MG63 (cell line): ENCODE measurements around the gene VSTM4. TPM values are rescaled to one million over a fixed set of nuclear protein-coding genes. Genes with fewer than 3 reads are reported as not detected.

Experiments used
- DNase-seq: peaks from one replicate; pipeline ENCODE4 v3.0.0-alpha.2; 2020
- H3K27me3 ChIP-seq: fragments of 250-450 bp; sonication (Bioruptor Pico); 2 replicates; pipeline ENCODE4 v1.5.1; 2020; ENCODE audit warnings: mild to moderate bottlenecking, moderate library complexity
- H3K36me3 ChIP-seq: fragments of 250-450 bp; sonication (Bioruptor Pico); 2 replicates; pipeline ENCODE4 v1.5.1; 2020; ENCODE audit warnings: mild to moderate bottlenecking, moderate library complexity
- H3K4me3 ChIP-seq: fragments of 250-450 bp; sonication (Bioruptor Pico); 2 replicates; pipeline ENCODE4 v1.5.1; 2020; ENCODE audit warnings: mild to moderate bottlenecking, moderate library complexity
- H3K9me3 ChIP-seq: fragments of 250-450 bp; sonication (Bioruptor Pico); 2 replicates; pipeline ENCODE4 v1.5.1; 2020; ENCODE audit warnings: mild to moderate bottlenecking, moderate library complexity
- total RNA-seq: library from RNA; depleted of rRNA; stranded (reverse); fragments of >200 nt; shearing (Covaris generic); gene quantifications from 2 replicates; pipeline ENCODE4 v1.2.3, GENCODE V29; 2014; ENCODE audit warnings: low replicate concordance

Gene VSTM4
- total RNA-seq, 1 experiment from 2014 or later: 2.8 TPM

DNA sequence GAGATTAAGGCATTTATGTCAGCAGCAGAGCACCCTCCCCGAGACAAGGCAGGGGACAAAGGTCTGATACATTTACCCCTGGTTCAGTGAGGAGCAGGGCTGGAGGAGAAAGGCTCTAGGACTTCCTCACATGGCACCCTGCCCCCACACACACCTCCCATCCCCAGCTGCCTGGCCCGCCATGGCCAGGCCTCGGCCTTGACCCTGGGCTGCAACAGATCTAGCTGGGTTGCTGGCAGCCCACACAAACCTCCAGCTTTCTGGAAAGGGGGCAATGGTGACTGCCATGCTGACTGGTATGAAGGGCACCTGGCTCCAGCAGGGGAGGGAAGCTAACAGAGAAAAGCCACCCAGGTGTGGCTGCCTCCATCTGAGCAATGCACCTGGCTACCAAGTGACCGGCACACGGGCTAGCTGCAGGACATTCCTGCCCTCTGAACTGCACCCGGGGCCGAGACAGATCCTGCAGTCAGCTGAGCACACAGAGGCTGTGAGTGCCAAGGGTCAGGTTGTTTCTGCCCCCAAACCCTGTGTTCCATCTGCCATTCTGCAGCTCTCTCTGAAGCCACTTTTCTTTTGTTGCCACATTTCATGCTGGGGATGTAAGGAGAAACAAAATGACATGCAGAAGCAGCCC lies 89.9 kb downstream of the VSTM4 start:
- no peak for DNase-seq
- Histone ChIP-seq H3K27me3 (no peaks in the 10 kb centered on the region), H3K36me3 (no peaks in the 10 kb centered on the region), H3K9me3 (no peaks in the 10 kb centered on the region), H3K4me3 (no peak overlapping the region)

DNA sequence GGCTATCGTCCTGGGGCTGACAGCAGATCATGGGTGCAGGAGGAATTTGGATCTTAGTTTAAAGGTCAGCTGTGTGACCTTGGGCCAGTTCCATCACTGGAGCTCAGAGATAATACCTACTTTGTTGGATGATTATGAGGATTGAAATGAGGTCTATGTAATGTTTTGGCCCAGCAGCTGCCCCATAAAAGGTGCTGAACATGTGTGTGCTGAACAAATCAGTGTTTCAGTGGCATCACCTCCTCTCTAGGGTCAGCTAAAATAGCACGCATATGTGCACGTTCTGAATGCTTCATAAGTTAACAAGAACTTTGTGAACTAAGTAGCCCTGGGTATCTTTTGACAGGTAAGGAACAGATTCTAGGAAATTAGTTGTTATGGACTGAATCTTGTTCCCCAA lies 90.8 kb downstream of the VSTM4 start:
- no peaks in the 10 kb centered on the region for H3K36me3 ChIP-seq
- DNase-seq: no peak
- no peaks in the 10 kb centered on the region for H3K27me3 ChIP-seq
- H3K9me3 ChIP-seq: no peaks in the 10 kb centered on the region
- H3K4me3 ChIP-seq: no peak overlapping the region

DNA sequence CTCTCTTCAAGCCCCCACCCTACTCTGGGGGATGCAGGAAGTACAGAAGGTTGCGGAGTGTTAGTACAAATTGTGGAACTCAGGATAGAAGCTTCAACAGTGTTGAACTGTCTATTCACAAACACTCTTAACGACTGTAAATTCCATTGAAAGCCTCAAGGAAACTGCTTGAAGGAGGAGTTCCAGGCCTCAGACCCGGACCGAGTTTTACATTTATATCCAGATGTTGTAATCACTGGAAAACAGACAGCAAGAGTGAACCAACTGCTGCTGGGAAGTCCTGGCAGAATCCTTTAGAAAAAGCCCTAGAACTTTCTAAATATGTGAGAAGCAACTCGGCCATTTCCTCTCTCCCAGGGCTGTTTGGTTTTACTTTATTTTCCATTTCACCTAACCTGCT lies 91.6 kb downstream of the VSTM4 start:
- DNase-seq: no peak
- H3K27me3 ChIP-seq: no peaks in the 10 kb centered on the region
- no peaks in the 10 kb centered on the region for H3K9me3 ChIP-seq

DNA sequence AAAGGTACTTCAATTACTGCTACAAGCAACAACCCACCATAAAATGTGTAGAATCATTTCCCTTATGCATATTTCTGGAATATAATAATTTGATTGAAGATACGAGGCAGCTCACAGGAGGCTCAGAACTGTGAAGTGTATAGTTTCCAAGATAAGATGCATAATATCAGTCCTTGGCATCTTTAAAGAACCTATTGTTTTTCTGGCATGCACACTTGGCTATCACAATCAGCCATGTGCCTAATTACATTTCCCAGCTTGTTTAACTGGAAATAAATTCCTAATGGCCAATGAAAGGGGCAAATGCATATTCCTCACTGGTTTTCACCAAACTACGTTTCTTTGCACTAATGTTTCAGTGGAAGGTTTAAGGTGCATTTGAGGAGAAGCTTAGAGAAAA lies 92.3 kb downstream of the VSTM4 start:
- no peak for DNase-seq
- no peaks in the 10 kb centered on the region for H3K27me3 ChIP-seq
- H3K36me3 ChIP-seq: no peaks in the 10 kb centered on the region; the same call in 1 of the 2 replicates
- H3K9me3 ChIP-seq: no peaks in the 10 kb centered on the region
- no peak overlapping the region for H3K4me3 ChIP-seq

More for the DNA sequence above, 91.6 kb downstream of the VSTM4 start:
- Histone ChIP-seq H3K36me3 (no peaks in the 10 kb centered on the region), H3K4me3 (no peak overlapping the region)

DNA sequence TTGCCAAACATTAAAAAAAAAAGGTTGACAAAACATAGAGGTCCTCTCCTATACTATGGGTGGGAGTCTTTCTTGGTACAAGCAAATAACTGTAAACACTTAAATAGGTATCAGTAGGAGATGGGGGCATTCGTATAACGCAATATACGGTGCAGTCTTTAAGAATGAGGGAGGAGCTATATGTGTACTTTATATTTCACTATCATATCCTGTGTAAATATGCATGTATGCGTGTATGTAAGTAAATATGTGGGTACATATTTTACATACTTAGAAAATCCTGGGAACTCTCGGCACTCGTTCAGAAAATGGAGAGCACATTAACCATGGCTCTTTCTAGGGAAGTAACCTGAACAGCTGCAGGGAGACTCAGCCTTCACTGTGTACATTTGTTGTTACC lies 93.6 kb downstream of the VSTM4 start:
- Histone ChIP-seq H3K27me3 (no peaks in the 10 kb centered on the region), H3K4me3 (no peak overlapping the region), H3K36me3 (no peaks in the 10 kb centered on the region; the same call in 1 of the 2 replicates)

DNA sequence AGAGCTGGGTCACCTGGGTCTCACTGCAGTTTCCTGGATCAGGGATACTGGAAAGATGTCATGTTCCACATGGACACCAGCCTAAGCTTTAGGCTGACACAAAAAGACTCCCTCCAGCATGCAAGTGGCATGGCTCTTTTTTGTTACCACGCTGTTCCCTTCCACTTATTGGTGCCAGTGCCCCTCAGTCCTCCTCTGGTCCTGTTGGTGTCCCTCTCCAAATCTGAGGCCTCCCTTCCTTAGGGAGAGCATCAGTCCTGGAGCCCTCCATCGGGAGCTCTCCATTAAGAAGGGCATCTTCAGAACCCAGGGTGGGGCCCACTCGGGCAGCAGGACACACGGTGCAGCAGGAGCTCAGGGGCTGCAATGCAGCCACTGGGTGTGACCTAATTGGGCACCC lies 99.6 kb downstream of the VSTM4 start:
- no peak for DNase-seq
- no peaks in the 10 kb centered on the region for H3K9me3 ChIP-seq
- no peaks in the 10 kb centered on the region for H3K27me3 ChIP-seq
- no peaks in the 10 kb centered on the region; the same call in 1 of the 2 replicates for H3K36me3 ChIP-seq
- no peak overlapping the region for H3K4me3 ChIP-seq

More for the DNA sequence above, 93.6 kb downstream of the VSTM4 start:
- H3K9me3 ChIP-seq: no peaks in the 10 kb centered on the region
- no peak for DNase-seq

DNA sequence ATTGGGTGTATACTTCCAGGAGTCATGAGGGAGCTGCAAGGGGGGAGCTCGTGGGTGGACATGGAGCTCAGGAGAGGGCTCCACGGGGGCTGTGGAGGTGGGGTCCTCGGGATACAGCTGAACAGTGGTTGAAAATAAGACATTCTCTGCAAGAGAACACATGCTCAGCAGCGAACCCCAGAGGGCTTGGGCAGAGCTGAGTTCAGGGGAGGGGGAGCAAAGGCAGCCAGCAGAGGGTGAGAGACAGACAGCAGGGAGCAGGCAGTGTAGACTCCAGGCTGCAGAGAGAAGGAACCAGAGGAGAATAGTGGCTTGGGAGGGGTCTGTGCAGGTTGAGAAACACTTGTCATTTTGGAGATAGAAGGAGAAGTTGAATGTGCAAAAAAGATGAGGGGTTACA lies 102.7 kb downstream of the VSTM4 start:
- no peak for DNase-seq
- Histone ChIP-seq H3K4me3 (no peak overlapping the region), H3K9me3 (no peaks in the 10 kb centered on the region), H3K27me3 (no peaks in the 10 kb centered on the region), H3K36me3 (no peaks in the 10 kb centered on the region)

DNA sequence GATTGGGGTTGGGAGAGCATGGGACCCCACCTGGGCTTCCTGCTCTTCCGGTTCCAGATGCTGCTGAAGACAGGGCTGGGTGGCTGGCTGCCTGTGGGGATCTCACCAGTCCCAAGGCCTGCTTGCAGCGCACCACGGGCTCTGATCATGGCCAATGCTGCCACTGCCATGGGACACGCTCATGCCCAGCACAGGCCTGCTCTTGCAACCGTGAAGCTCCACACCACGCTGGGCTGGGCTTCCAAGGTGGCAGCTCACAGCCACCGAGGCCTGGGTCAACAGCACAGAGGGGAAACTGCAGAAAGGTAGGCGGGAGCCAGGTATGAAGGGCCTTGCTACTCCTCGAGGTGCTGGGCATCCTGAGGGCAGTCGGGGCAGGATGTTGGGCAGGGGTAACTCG lies 103.6 kb downstream of the VSTM4 start:
- DNase-seq: no peak
- H3K9me3 ChIP-seq: no peaks in the 10 kb centered on the region
- H3K36me3 ChIP-seq: no peaks in the 10 kb centered on the region

DNA sequence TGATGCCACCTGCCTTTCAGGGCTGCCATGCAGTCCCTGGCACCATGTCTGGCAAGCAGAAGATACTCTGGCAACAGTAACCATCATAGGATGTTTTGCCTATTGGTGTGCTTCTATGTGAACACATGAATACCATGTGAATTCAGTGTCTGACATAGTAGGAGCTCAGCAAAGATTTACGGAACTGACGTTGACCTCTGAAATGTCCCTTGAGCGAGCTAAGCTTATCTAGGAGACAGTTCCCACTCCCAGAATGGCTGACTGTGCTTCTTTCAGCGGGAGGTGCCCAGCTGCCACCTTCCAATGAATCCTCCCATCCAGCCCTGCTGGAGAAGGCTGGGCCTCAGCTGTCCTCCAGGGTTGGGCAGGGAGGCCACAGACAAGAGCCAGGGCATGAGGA lies 104.5 kb downstream of the VSTM4 start:
- DNase-seq: no peak
- Histone ChIP-seq H3K36me3 (no peaks in the 10 kb centered on the region), H3K27me3 (no peaks in the 10 kb centered on the region), H3K4me3 (no peak overlapping the region), H3K9me3 (no peaks in the 10 kb centered on the region)

More for the DNA sequence above, 103.6 kb downstream of the VSTM4 start:
- no peak overlapping the region for H3K4me3 ChIP-seq
- no peaks in the 10 kb centered on the region for H3K27me3 ChIP-seq

DNA sequence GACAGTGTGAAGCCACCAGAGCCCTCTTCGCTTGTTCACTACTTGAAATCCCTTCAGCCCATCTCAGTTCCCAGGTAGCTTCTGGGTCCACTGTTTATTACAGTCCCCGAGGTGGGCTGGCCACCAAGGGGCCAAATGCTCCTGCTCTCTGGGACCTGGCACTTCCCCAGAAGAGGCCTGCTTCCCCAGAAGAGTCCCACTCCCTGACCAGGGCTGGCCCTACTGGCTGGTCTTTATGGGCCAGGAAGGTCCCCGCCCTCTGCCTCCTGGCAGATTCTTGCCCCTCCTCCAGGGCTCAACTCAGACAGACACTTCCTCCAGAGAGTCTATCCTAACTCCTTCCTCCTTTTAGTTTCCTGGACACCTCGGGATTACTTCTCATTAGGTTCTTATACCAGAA lies 105.0 kb downstream of the VSTM4 start:
- H3K36me3 ChIP-seq: no peaks in the 10 kb centered on the region
- H3K4me3 ChIP-seq: no peak overlapping the region
- no peak for DNase-seq

DNA sequence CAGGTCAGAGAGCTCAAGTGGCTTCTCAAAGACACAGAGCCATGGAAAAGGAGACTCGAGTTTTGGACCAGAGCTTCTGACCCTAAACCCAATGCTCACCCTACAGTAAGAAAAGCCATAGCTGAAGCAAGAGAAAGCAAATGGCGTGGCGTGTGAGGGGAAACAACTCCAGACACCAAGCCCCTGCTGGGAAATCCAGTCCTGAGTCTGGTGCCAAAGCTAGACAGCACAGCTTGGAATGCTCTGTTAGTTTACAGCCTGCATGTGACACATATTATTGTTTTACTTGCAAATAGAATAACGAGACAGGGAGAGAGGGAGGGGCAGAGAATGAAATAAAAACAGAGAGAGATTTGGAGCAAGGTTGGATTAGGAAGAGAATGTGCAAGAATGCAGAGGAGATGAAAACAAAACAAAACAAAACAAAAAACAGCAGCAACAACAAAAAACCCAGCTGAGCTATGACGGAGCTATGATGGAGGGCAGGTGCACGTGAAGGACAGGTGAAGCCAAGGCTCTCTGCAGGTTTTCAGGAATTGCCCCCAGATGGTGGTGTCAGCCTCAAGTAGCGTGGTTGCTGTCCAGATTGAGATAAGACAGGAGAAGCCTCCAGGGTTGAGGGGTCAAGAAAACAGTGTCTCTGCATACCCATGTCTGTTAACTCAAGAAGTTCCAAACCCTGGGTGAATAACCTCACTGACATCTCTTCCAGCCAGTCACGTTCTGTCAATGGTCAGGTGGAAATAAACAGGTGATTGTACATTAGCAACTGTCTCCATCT lies 105.9 kb downstream of the VSTM4 start:
- H3K36me3 ChIP-seq: no peaks in the 10 kb centered on the region
- H3K27me3 ChIP-seq: no peaks in the 10 kb centered on the region
- H3K9me3 ChIP-seq: no peaks in the 10 kb centered on the region
- H3K4me3 ChIP-seq: no peak overlapping the region
- no peak for DNase-seq

More for the DNA sequence above, 105.0 kb downstream of the VSTM4 start:
- Histone ChIP-seq H3K9me3 (no peaks in the 10 kb centered on the region), H3K27me3 (no peaks in the 10 kb centered on the region)

DNA sequence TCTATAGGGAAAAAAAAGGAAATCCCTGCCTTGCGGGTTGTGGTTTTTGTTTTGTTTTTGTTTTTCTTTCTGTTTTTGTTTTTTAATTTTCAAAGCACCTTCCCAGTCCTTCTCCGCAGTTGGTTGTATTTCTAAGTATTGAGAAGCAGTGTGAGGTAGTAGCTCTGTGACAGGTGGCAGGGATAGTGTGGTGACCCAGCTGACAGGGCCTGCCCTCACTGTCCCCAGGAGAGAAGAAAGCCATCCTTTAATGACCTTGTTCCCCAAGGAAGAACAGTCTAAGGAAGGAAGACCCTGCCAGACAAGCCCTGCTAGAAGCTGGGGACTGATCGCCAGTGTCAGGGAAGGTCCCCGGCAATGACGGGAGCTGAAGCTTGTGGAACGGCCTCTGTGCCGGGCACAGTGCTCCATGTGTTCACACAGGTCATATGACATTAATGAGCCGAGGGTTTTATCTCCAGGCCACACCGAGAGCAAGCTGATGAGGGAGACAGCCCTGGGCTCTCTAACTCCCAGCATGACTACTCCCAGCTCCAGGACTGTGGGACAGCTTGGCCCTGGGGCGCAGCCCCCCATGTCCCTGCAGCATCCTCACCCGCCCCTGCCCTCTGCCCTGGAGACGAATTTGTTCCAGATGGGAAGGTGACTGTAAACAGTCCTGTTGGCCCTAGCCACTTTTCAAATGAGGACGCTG lies 106.7 kb downstream of the VSTM4 start:
- Histone ChIP-seq H3K9me3 (no peaks in the 10 kb centered on the region), H3K4me3 (no peak overlapping the region), H3K27me3 (no peaks in the 10 kb centered on the region), H3K36me3 (no peaks in the 10 kb centered on the region)
- no peak for DNase-seq

DNA sequence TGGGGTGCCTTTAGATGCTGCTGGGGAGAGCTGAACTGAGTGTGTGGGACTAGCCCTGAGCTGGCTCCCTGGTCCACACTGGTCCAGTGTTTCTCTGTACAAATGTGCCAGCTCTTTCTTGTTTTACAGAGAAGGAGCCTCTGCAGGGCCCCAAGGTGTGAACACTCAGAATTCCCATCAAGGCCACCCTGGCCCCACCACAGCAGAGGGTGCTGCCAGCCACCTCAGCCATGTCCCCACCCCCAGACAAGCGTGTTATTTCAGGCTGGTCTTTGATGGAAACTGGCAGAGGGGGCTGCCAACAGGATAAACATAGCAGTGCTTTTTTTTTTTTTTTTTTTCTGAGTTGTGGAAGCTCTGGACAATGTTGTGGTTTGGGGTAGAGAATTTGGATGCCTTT lies 107.2 kb downstream of the VSTM4 start:
- H3K4me3 ChIP-seq: no peak overlapping the region
- DNase-seq: no peak
- H3K9me3 ChIP-seq: no peaks in the 10 kb centered on the region
- H3K36me3 ChIP-seq: no peaks in the 10 kb centered on the region
- no peaks in the 10 kb centered on the region for H3K27me3 ChIP-seq

DNA sequence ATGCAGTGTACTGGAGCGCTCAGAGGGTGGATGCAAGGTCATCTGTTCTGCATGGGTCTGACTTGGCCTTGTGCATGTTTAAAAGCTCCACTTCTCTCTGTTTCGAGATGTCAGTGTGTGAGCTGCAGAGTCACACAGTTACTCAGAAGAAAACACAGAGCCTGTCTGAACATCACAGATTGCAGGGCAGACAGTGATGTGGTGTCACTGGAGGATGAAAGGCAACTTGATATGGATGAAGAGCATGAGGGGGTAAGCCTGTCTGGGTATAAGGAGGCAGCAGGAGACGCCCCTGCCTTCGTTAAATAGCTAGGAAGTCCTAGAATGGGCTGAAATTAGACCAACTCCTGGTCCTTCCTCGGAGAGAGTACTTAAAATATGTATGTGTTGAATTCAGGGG lies 108.2 kb downstream of the VSTM4 start:
- Histone ChIP-seq H3K27me3 (no peaks in the 10 kb centered on the region), H3K4me3 (no peak overlapping the region), H3K9me3 (no peaks in the 10 kb centered on the region), H3K36me3 (no peaks in the 10 kb centered on the region)
- DNase-seq: no peak

DNA sequence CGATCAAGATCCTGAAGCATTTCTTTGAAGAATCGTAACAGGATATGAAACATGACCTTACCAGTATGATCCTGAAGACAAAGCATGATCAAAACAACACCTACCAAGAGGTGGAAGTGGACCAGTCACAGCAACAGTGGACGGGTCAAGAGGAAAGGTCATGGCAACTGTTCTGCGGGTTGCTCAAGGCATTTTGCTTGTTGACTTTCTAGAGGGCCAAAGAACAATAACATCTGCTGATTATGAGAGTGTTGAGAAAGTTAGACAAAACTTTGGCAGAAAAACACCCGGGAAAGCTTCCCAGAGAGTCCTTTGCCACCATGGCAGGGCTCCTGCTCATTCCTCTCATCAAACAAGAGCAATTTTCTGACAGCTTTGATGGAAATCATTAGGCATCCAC lies 110.1 kb downstream of the VSTM4 start:
- H3K27me3 ChIP-seq: no peaks in the 10 kb centered on the region
- no peaks in the 10 kb centered on the region for H3K36me3 ChIP-seq

DNA sequence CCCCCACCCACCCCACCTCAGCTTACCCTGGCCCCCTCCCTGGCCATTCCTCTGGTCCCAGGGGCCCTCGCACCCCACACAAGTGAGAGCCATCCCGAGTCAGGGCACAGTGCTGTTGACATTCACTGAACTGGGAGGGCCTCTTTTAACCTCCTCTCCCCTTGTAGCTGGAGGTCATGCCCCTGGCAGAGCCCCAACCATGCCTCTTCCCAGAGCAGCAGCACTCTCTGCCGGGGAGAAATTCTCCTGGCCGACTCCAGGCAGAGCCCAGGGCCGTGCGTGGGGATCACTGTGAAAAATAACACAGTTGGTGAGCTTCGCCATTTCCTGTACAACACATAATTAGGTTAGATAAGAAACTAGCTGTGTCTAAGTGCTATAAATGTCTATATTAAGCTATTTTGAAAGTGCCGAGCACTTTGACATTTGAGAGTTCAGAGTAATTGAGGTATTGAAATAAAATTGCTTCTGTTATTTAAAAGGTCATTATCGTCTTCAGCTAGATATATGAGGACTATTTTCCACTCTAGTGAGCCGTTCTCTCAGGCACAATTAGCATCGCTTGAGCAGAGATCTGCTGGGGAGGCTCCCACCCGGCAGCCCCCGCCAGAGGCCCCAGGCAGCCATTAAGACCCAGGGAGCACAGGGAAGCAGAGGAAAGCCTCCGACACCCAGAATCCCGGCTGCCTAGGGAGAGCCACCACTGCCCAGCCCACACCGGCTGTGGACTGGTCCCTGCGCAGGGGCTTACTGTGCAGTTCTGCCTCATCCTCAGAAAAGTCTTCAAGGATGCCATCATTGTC lies 113.3 kb downstream of the VSTM4 start:
- H3K27me3 ChIP-seq: no peaks in the 10 kb centered on the region
- H3K36me3 ChIP-seq: no peaks in the 10 kb centered on the region
- H3K4me3 ChIP-seq: no peak overlapping the region
- no peak for DNase-seq
- H3K9me3 ChIP-seq: no peaks in the 10 kb centered on the region

More for the DNA sequence above, 110.1 kb downstream of the VSTM4 start:
- H3K4me3 ChIP-seq: no peak overlapping the region
- no peaks in the 10 kb centered on the region for H3K9me3 ChIP-seq
- DNase-seq: no peak

DNA sequence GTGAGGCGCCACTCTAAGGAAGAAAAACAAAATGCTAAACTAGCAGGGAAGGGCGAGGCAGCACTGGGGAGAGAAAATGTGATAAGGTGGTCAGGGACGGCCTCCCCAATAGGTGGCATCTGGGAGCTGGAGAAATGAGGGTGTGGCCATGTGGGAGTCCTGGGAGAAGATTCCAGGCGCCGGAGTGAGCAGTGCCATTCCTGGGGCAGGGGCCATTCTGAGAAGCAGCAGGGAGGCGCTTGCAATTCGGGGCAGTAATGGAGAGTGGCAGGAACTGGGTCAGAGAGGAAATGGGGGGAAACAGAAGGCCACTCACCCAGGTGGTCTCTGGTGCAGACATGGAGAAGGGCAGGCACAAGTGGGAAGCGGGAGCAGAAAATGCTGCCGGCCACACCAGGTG lies 113.9 kb downstream of the VSTM4 start:
- no peaks in the 10 kb centered on the region for H3K27me3 ChIP-seq
- DNase-seq: no peak
- H3K4me3 ChIP-seq: no peak overlapping the region
- H3K9me3 ChIP-seq: no peaks in the 10 kb centered on the region
- H3K36me3 ChIP-seq: no peaks in the 10 kb centered on the region
